Adrenal gland (tissue), 19 donors: ENCODE results near the gene KIR3DL1. TPM values are rescaled to one million over a fixed set of nuclear protein-coding genes. Genes with fewer than 3 reads are reported as not detected.
"Not testable (repeated sequence)": the region's sequence is repeated elsewhere in the genome, so short reads cannot be mapped to it uniquely, and the experiment has no call there.

Source experiments
- DNase-seq, 7 donors: peaks; one replicate each; pipeline ENCODE4 v3.0.0-alpha.2; 2019 to 2020
- H3K27ac ChIP-seq, 5 donors: fragments of 200-600 bp; sonication (generic) in 4 of 5; 1 replicate in 3 of 5; 2 replicates in 2 of 5; pipeline versions ENCODE4 v1.5.1 to v1.8.0; 2016 to 2020; ENCODE audit warnings: mild to moderate bottlenecking in 1 of 5
- H3K27me3 ChIP-seq: fragments of 200-600 bp; 2 replicates; pipeline ENCODE4 v1.8.0; 2021
- H3K36me3 ChIP-seq, 2 donors: fragments of 200-600 bp; replicated peaks in 1 of 2; 1 replicate in 1 of 2; 2 replicates in 1 of 2; pipeline versions ENCODE4 v1.5.1 to v1.8.0; 2018 to 2022
- H3K4me1 ChIP-seq, 2 donors: fragments of 200-600 bp; replicated peaks in 1 of 2; 1 replicate in 1 of 2; 2 replicates in 1 of 2; pipeline versions ENCODE4 v1.5.1 to v1.8.0; 2018 to 2021
- H3K4me3 ChIP-seq, 4 donors: fragments of 200-600 bp; sonication (generic) in 3 of 4; one replicate each; pipeline ENCODE4 v1.5.1; 2016 to 2018
- H3K9me3 ChIP-seq, 3 donors: fragments of 200-600 bp; sonication (generic) in 1 of 3; replicated peaks in 1 of 3; 1 replicate in 2 of 3; 2 replicates in 1 of 3; pipeline versions ENCODE4 v1.5.1 to v1.8.0; 2016 to 2021
- WGBS, 4 donors: extraction: QIAGEN DNeasy Blood & Tissue Kit in 2 of 4; methylation state at CpG; one replicate each; pipeline versions ENCODE4 v1.1.5 to v1.1.7; 2013 to 2017; 5-methylcytosine and 5-hydroxymethylcytosine counted together
- intact Hi-C, 2 donors: fragments of 100-400 bp; cut with DNase I; formaldehyde crosslinking; loops; one replicate each; pipeline versions ENCODE4 v1.14.1 to v1.15.0; 2022 to 2023
- long read RNA-seq, 10 donors: library from polyadenylated mRNA in 3 of 10; unstranded in 2 of 10; stranded (forward) in 1 of 10; transcript quantifications; one replicate each; pipeline ENCODE4 v2.0.0 and lab custom pipeline, GENCODE V29; 2021 to 2026
- polyA plus RNA-seq, 3 donors: library from polyadenylated mRNA; stranded (reverse); fragments of 200-250 nt in 2 of 3; fragments of 350-450 nt in 1 of 3; fragmentation: Illumina TruSeq in 1 of 3; extraction: RNeasy Lipid Tissue Mini Kit (QIAGEN cat#74804) in 1 of 3; gene quantifications; one replicate each; pipeline ENCODE4 v1.2.3, GENCODE V29; 2013 to 2014
- total RNA-seq, 9 donors: library from RNA; depleted of rRNA in 4 of 9; stranded (reverse); fragments of >200 nt in 4 of 9; fragments of 120-200 nt in 1 of 9; fragmentation: NEBNext Ultra II Directional in 1 of 9; extraction: Animal tissue kit (Norgen Biotek cat#: 25700) in 1 of 9; gene quantifications; one replicate each; pipeline versions ENCODE4 v1.1.0 to v1.2.4, GENCODE V29; 2013 to 2023
- donor health status: healthy with polysubstance abuse.
- donor health status: Bipolar disorder and iron deficiency.
- donor health status: DM: yes; HTN: yes; CAD: no.
- donor health status: DM: no; HTN: no; CAD: no.
- donor health status: DM: no; HTN: no; CAD: no.
- donor health status: DM: yes; HTN: yes; CAD: no.

Gene KIR3DL1
- total RNA-seq (under 1 TPM in 1 of 9 donors, not detected in 8; 0.11 TPM), polyA plus RNA-seq (under 1 TPM in 1 of 3 donors, not detected in 2; 0.09 TPM)
- long read RNA-seq, donor 1, result 0 reads
- long read RNA-seq, donor 2, result 0 reads
- long read RNA-seq, donor 3, result 0 reads
- long read RNA-seq, donor 4, result 0 reads
- long read RNA-seq, donor 5, result 0 reads
- long read RNA-seq, donor 6, result 0 reads
- long read RNA-seq, donor 7, result 0 reads
- long read RNA-seq, donor 8, result 0 reads
- long read RNA-seq, donor 9, result 0 reads
- long read RNA-seq, donor 10, result 0 reads

GRCh38 chr19:54816251-54816650 is at the start of gene KIR3DL1:
Gene KIR3DL1, plus strand, starts transcription at chr19:54816468.
- H3K27me3 ChIP-seq, H3K4me1 ChIP-seq, intact Hi-C loops, DNase-seq, H3K9me3 ChIP-seq, H3K36me3 ChIP-seq, H3K4me3 ChIP-seq, H3K27ac ChIP-seq: not testable (repeated sequence)
- WGBS, 4 donors, result 84 to 97% (median 87%) methylated on average over 13 to 17 of the region's 17 CpGs

- not testable (repeated sequence) for H3K4me1 ChIP-seq, H3K4me3 ChIP-seq, H3K9me3 ChIP-seq, H3K36me3 ChIP-seq, DNase-seq, H3K27me3 ChIP-seq, H3K27ac ChIP-seq
- WGBS, 4 donors, result 90 to 96% (median 93%) methylated on average over 10 to 15 of the region's 15 CpGs
- intact Hi-C loops, result loop anchor here in 1 of 2 donors (5.0 kb wide), 1 partner anchor 78 kb away; no protein-coding TSS in a partner anchor
These were observed 46.6 kb upstream of the KIR3DL1 start, which contains the start of gene KIR2DL1 for GRCh38 chr19:54769646-54770045. Gene KIR2DL1, plus strand, starts transcription at chr19:54769793. Its CDS starts 58 bp downstream, at chr19:54769851.

GRCh38 chr19:54770511-54770910 is 45.8 kb upstream of the KIR3DL1 start:
- H3K27ac ChIP-seq, H3K36me3 ChIP-seq, H3K27me3 ChIP-seq, H3K9me3 ChIP-seq, DNase-seq, H3K4me1 ChIP-seq, H3K4me3 ChIP-seq: not testable (repeated sequence)
- 71 to 86% (median 77%) methylated on average over 3 to 4 of the region's 4 CpGs for WGBS, 4 donors
- intact Hi-C loops, result loop anchor here in 1 of 2 donors (5.0 kb wide), 1 partner anchor 77 kb away; no protein-coding TSS in a partner anchor

GRCh38 chr19:54771018-54771960 is 45.0 kb upstream of the KIR3DL1 start:
- H3K9me3 ChIP-seq, H3K36me3 ChIP-seq, H3K4me1 ChIP-seq, H3K27me3 ChIP-seq, H3K4me3 ChIP-seq, DNase-seq, H3K27ac ChIP-seq: not testable (repeated sequence)
- intact Hi-C loops, result loop anchor here in 1 of 2 donors (5.0 kb wide), 1 partner anchor 76 kb away; no protein-coding TSS in a partner anchor
- WGBS, 4 donors, result 67 to 80% (median 74%) methylated on average over 7 to 14 of the region's 15 CpGs

- H3K4me3 ChIP-seq, DNase-seq, H3K27me3 ChIP-seq, H3K4me1 ChIP-seq, H3K9me3 ChIP-seq, H3K27ac ChIP-seq, H3K36me3 ChIP-seq: not testable (repeated sequence)
- WGBS, 4 donors, result 35 to 53% (median 40%) methylated on average over 2 of the region's 2 CpGs
- intact Hi-C loops, result loop anchor here in 1 of 2 donors (5.0 kb wide), 1 partner anchor 75 kb away; no protein-coding TSS in a partner anchor
These were observed 43.6 kb upstream of the KIR3DL1 start for GRCh38 chr19:54772666-54773065.

GRCh38 chr19:54775095-54775815 is 41.0 kb upstream of the KIR3DL1 start:
- H3K4me1 ChIP-seq, H3K27ac ChIP-seq, DNase-seq, H3K9me3 ChIP-seq, H3K36me3 ChIP-seq, H3K27me3 ChIP-seq, intact Hi-C loops, H3K4me3 ChIP-seq: not testable (repeated sequence)
- 53 to 68% (median 66%) methylated on average over 12 of the region's 12 CpGs for WGBS, 4 donors

- H3K9me3 ChIP-seq, H3K4me1 ChIP-seq, H3K27ac ChIP-seq, H3K36me3 ChIP-seq, DNase-seq, H3K27me3 ChIP-seq, intact Hi-C loops, H3K4me3 ChIP-seq: not testable (repeated sequence)
- 65 to 87% (median 74%) methylated on average over 8 of the region's 8 CpGs for WGBS, 4 donors
These were observed 40.4 kb upstream of the KIR3DL1 start for GRCh38 chr19:54775830-54776229.

GRCh38 chr19:54777851-54778250 is 38.4 kb upstream of the KIR3DL1 start:
- H3K27me3 ChIP-seq, H3K9me3 ChIP-seq, DNase-seq, H3K27ac ChIP-seq, H3K4me1 ChIP-seq, H3K36me3 ChIP-seq, H3K4me3 ChIP-seq, intact Hi-C loops: not testable (repeated sequence)
- WGBS, 4 donors, result 24 to 69% (median 57%) methylated on average over 2 to 4 of the region's 4 CpGs

- H3K9me3 ChIP-seq, H3K27ac ChIP-seq, H3K27me3 ChIP-seq, intact Hi-C loops, DNase-seq, H3K36me3 ChIP-seq, H3K4me3 ChIP-seq, H3K4me1 ChIP-seq: not testable (repeated sequence)
- 39 to 80% (median 70%) methylated on average over 7 of the region's 7 CpGs for WGBS, 4 donors
These were observed 37.4 kb upstream of the KIR3DL1 start for GRCh38 chr19:54778896-54779295.

GRCh38 chr19:54782916-54783315 is 33.4 kb upstream of the KIR3DL1 start:
- H3K4me3 ChIP-seq, H3K27ac ChIP-seq, H3K36me3 ChIP-seq, DNase-seq, H3K4me1 ChIP-seq, intact Hi-C loops, H3K27me3 ChIP-seq, H3K9me3 ChIP-seq: not testable (repeated sequence)
- WGBS, 4 donors, result 61 to 78% (median 70%) methylated on average over 4 of the region's 4 CpGs
